OCI-LY1 (cell line): ENCODE results near the gene IFNA13.
"Not testable (repeated sequence)": the region's sequence is repeated elsewhere in the genome, so short reads cannot be mapped to it uniquely, and the experiment has no call there.

ENCODE experiments used
- H2AFZ ChIP-seq: fragments of 200-600 bp; sonication (generic), shearing (Covaris generic); 2 replicates; pipeline ENCODE4 v1.6.0; 2014; ENCODE audit warnings: antibody characterized with exemption, mild to moderate bottlenecking, low read length
- H3F3A ChIP-seq: fragments of 200-600 bp; sonication (generic), shearing (Covaris generic); 2 replicates; pipeline ENCODE4 v1.6.0; 2014; ENCODE audit warnings: mild to moderate bottlenecking, antibody characterized with exemption, low read length, moderate library complexity; ENCODE audit not compliant: insufficient read depth
- H3K27ac ChIP-seq: fragments of 200-600 bp; sonication (generic); 2 replicates; pipeline ENCODE4 v1.5.1; 2014; ENCODE audit warnings: low read length, mixed run types, mild to moderate bottlenecking, low read depth; ENCODE audit not compliant: poor library complexity, severe bottlenecking
- H3K27me3 ChIP-seq: fragments of 200-600 bp; sonication (generic); 2 replicates; pipeline ENCODE4 v1.6.0; 2014; ENCODE audit warnings: antibody characterized with exemption, mild to moderate bottlenecking, low read length, moderate library complexity; ENCODE audit not compliant: insufficient read depth
- H3K36me3 ChIP-seq: fragments of 200-600 bp; sonication (generic); 2 replicates; pipeline ENCODE4 v1.6.1; 2014; ENCODE audit warnings: mild to moderate bottlenecking, antibody characterized with exemption, low read length, moderate library complexity, mixed read lengths; ENCODE audit not compliant: insufficient read depth
- H3K4me1 ChIP-seq: fragments of 200-600 bp; sonication (generic); 2 replicates; pipeline ENCODE4 v1.5.1; 2014; ENCODE audit warnings: mild to moderate bottlenecking, low read length, moderate library complexity; ENCODE audit not compliant: insufficient read depth, severe bottlenecking
- H3K4me2 ChIP-seq: fragments of 200-600 bp; sonication (generic), shearing (Covaris generic); 2 replicates; pipeline ENCODE4 v1.6.1; 2014; ENCODE audit warnings: low read length
- H3K4me3 ChIP-seq: fragments of 200-600 bp; sonication (generic); 2 replicates; pipeline ENCODE4 v1.5.1; 2014; ENCODE audit warnings: low read length, low read depth, mild to moderate bottlenecking, mixed read lengths; ENCODE audit not compliant: poor library complexity, severe bottlenecking
- H3K79me2 ChIP-seq: fragments of 200-600 bp; shearing (Covaris generic); 2 replicates; pipeline ENCODE4 v1.6.1; 2016; ENCODE audit warnings: mixed run types, low read length, mixed read lengths; ENCODE audit not compliant: insufficient read depth
- H3K9ac ChIP-seq: fragments of 200-600 bp; sonication (generic), shearing (Covaris generic); 2 replicates; pipeline ENCODE4 v1.6.1; 2014; ENCODE audit warnings: mild to moderate bottlenecking, low read length, mixed read lengths
- H3K9me2 ChIP-seq: fragments of 200-600 bp; sonication (generic), shearing (Covaris generic); 2 replicates; pipeline ENCODE4 v1.6.1; 2014; ENCODE audit warnings: low read depth, mild to moderate bottlenecking, low read length, mixed read lengths
- H3K9me3 ChIP-seq: fragments of 200-600 bp; shearing (Covaris generic); 2 replicates; pipeline ENCODE4 v1.6.1; 2014; ENCODE audit warnings: low read length, mixed read lengths
- H4K20me1 ChIP-seq: fragments of 200-600 bp; sonication (generic), shearing (Covaris generic); 2 replicates; pipeline ENCODE4 v1.6.0; 2016; ENCODE audit warnings: mild to moderate bottlenecking, low read length; ENCODE audit not compliant: insufficient read depth
- EZH2 ChIP-seq: fragments of 200-600 bp; sonication (generic), shearing (Covaris generic); IDR thresholded peaks from 2 replicates; pipeline ENCODE4 v1.8.0; 2017; ENCODE audit warnings: borderline replicate concordance, mixed run types, mild to moderate bottlenecking, antibody characterized with exemption, low read length, moderate library complexity, mixed read lengths
- TF ChIP-seq, protein P1 (sequence below): fragments of 200-600 bp; sonication (generic), shearing (Covaris generic); IDR thresholded peaks from 2 replicates; pipeline ENCODE4 v1.5.1; 2017; ENCODE audit warnings: mild to moderate bottlenecking, antibody characterized with exemption, low read length, moderate library complexity, mixed read lengths

Gene IFNA13

GRCh38 chr9:21381448-21382339 lies 13.8 kb upstream of the IFNA13 start:
- Histone ChIP-seq H3K9ac (no peak overlapping the region), H3K4me3 (no peak overlapping the region), H3K9me3 (no peaks in the 10 kb centered on the region), H3K79me2 (no peaks in the 10 kb centered on the region), H3K27me3 (no peaks in the 10 kb centered on the region), H3K27ac (no peak overlapping the region), H4K20me1 (no peaks in the 10 kb centered on the region), H3K4me1 (no peaks in the 10 kb centered on the region), H3K9me2 (no peaks in the 10 kb centered on the region), H2AFZ (no peak overlapping the region), H3K4me2 (no peak overlapping the region), H3F3A (no peaks in the 10 kb centered on the region), H3K36me3 (no peaks in the 10 kb centered on the region)
- TF ChIP-seq, protein P1, sequence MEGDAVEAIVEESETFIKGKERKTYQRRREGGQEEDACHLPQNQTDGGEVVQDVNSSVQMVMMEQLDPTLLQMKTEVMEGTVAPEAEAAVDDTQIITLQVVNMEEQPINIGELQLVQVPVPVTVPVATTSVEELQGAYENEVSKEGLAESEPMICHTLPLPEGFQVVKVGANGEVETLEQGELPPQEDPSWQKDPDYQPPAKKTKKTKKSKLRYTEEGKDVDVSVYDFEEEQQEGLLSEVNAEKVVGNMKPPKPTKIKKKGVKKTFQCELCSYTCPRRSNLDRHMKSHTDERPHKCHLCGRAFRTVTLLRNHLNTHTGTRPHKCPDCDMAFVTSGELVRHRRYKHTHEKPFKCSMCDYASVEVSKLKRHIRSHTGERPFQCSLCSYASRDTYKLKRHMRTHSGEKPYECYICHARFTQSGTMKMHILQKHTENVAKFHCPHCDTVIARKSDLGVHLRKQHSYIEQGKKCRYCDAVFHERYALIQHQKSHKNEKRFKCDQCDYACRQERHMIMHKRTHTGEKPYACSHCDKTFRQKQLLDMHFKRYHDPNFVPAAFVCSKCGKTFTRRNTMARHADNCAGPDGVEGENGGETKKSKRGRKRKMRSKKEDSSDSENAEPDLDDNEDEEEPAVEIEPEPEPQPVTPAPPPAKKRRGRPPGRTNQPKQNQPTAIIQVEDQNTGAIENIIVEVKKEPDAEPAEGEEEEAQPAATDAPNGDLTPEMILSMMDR, result no peak
- TF ChIP-seq EZH2, result no peak

- not testable (repeated sequence) for H2AFZ ChIP-seq, H3F3A ChIP-seq, H3K27me3 ChIP-seq, H3K9me3 ChIP-seq, H3K79me2 ChIP-seq, H3K9me2 ChIP-seq, H3K27ac ChIP-seq, H3K4me1 ChIP-seq, H3K4me3 ChIP-seq, H3K9ac ChIP-seq, H3K36me3 ChIP-seq, H4K20me1 ChIP-seq, H3K4me2 ChIP-seq
Observed at GRCh38 chr9:21371467-21371866, 3.6 kb upstream of the IFNA13 start.

DNA sequence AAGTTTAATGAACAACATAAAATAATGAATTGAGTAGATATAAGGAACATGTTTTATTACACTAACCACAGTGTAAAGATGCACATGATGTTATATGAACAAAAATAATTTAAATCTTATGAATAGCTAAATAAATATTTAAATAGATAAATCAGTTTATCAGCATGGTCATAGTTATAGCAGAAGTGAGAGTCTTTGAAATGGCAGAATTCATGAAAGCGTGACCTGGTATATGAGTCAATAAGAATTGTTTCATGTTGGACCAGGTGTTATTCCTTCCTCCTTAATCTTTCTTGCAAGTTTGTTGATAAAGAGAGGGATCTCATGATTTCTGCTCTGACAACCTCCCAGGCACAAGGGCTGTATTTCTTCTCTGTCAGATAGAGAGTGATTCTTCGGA lies 688 bp downstream of the IFNA13 start:
- not testable (repeated sequence) for H3F3A ChIP-seq, H3K9me2 ChIP-seq, H3K4me1 ChIP-seq, H3K9ac ChIP-seq, H2AFZ ChIP-seq, H4K20me1 ChIP-seq, H3K27me3 ChIP-seq, H3K36me3 ChIP-seq, H3K9me3 ChIP-seq, H3K4me2 ChIP-seq, H3K27ac ChIP-seq, H3K4me3 ChIP-seq, H3K79me2 ChIP-seq

- no peak overlapping the region for H3K4me2 ChIP-seq
- H3K27ac ChIP-seq, result no peak overlapping the region
- H3K4me1 ChIP-seq, result no peaks in the 10 kb centered on the region
- H3K9ac ChIP-seq, result no peak overlapping the region
- no peaks in the 10 kb centered on the region for H3K36me3 ChIP-seq
- H3F3A ChIP-seq, result no peaks in the 10 kb centered on the region
- H3K79me2 ChIP-seq, result no peaks in the 10 kb centered on the region
- H3K27me3 ChIP-seq, result no peaks in the 10 kb centered on the region
- H3K9me3 ChIP-seq, result no peaks in the 10 kb centered on the region
- H3K4me3 ChIP-seq, result no peak overlapping the region
- no peak overlapping the region for H2AFZ ChIP-seq
- no peaks in the 10 kb centered on the region for H4K20me1 ChIP-seq
- H3K9me2 ChIP-seq, result no peaks in the 10 kb centered on the region
- TF ChIP-seq EZH2, result no peak
- TF ChIP-seq, protein P1, result no peak
Observed at GRCh38 chr9:21362287-21362686, 5.6 kb downstream of the IFNA13 start.
